OCI-LY7 (cell line): ENCODE data around the gene PODN. TPM values are rescaled to one million over a fixed set of nuclear protein-coding genes. Genes with fewer than 3 reads are reported as not detected.

ENCODE experiments used
- BruUV-seq: library from RNA; stranded (reverse); fragments of 400-500 nt; replicated peaks from 2 replicates; lab custom pipeline; 2021; lab: Mats Ljungman, UMichigan
- CTCF ChIA-PET: fragments of 300-600 bp; sonication (Branson Sonifier 250); formaldehyde crosslinking; loops from one replicate; lab custom pipeline; 2022; ENCODE audit warnings: antibody characterized with exemption; ENCODE audit not compliant: unreplicated experiment; lab: Charles Lee
- POLR2A ChIA-PET: fragments of 300-600 bp; sonication (Branson Sonifier 250); formaldehyde crosslinking; loops from one replicate; lab custom pipeline; 2022; ENCODE audit warnings: antibody characterized with exemption; lab: Charles Lee
- DNase-seq: peaks from one replicate; pipeline ENCODE4 v3.0.0-alpha.2; 2015; ENCODE audit warnings: low spot score
- H2AFZ ChIP-seq: fragments of 200-600 bp; sonication (generic), shearing (Covaris generic); 2 replicates; pipeline ENCODE4 v1.6.1; 2014; ENCODE audit warnings: mild to moderate bottlenecking, antibody characterized with exemption, low read length, moderate library complexity
- H3K27ac ChIP-seq: fragments of 200-600 bp; sonication (generic); 2 replicates; pipeline ENCODE4 v1.5.1; 2014; ENCODE audit warnings: mixed run types, low read depth, mild to moderate bottlenecking, moderate library complexity, low read length, inconsistent platforms; ENCODE audit not compliant: poor library complexity, severe bottlenecking
- H3K36me3 ChIP-seq: fragments of 200-600 bp; sonication (generic); 2 replicates; pipeline ENCODE4 v1.6.1; 2014; ENCODE audit warnings: mild to moderate bottlenecking, antibody characterized with exemption, low read length, moderate library complexity, mixed read lengths; ENCODE audit not compliant: insufficient read depth
- H3K4me1 ChIP-seq: fragments of 200-600 bp; sonication (generic); 2 replicates; pipeline ENCODE4 v1.5.1; 2014; ENCODE audit warnings: mild to moderate bottlenecking, low read length; ENCODE audit not compliant: insufficient read depth, poor library complexity, severe bottlenecking
- H3K4me2 ChIP-seq: fragments of 200-600 bp; sonication (generic); 2 replicates; pipeline ENCODE4 v1.6.1; 2014; ENCODE audit warnings: mild to moderate bottlenecking, low read length
- H3K4me3 ChIP-seq: fragments of 200-600 bp; sonication (generic); 2 replicates; pipeline ENCODE4 v1.5.1; 2014; ENCODE audit warnings: mild to moderate bottlenecking, low read depth, low read length; ENCODE audit not compliant: poor library complexity, severe bottlenecking
- H3K79me2 ChIP-seq: fragments of 200-600 bp; sonication (generic); 2 replicates; pipeline ENCODE4 v1.6.1; 2016; ENCODE audit warnings: low read depth, mild to moderate bottlenecking, low read length, moderate library complexity, mixed read lengths; ENCODE audit not compliant: insufficient read depth
- H3K9me2 ChIP-seq: fragments of 200-600 bp; sonication (generic); 2 replicates; pipeline ENCODE4 v1.6.1; 2016; ENCODE audit warnings: mild to moderate bottlenecking, low read length, mixed read lengths; ENCODE audit not compliant: insufficient read depth
- H3K9me3 ChIP-seq: fragments of 200-600 bp; sonication (generic); 2 replicates; pipeline ENCODE4 v1.6.1; 2014; ENCODE audit warnings: mild to moderate bottlenecking, mixed run types, low read length, mixed read lengths
- H4K20me1 ChIP-seq: fragments of 200-600 bp; sonication (generic); 2 replicates; pipeline ENCODE4 v1.6.1; 2014; ENCODE audit warnings: mild to moderate bottlenecking, antibody characterized with exemption, low read length, moderate library complexity, mixed read lengths; ENCODE audit not compliant: insufficient read depth
- EZH2phosphoT487 ChIP-seq: fragments of 200-600 bp; sonication (generic); IDR thresholded peaks from 2 replicates; pipeline ENCODE4 v1.6.1; 2018; ENCODE audit warnings: low read depth, borderline replicate concordance, mild to moderate bottlenecking, mixed run types, antibody characterized with exemption, low read length, moderate library complexity, mixed read lengths
- intact Hi-C: fragments of 100-400 bp; cut with micrococcal nuclease; formaldehyde crosslinking; loops from one replicate; pipeline ENCODE4 v1.10.0; 2022; ENCODE audit not compliant: unreplicated experiment
- total RNA-seq, 2 experiments: library from RNA; depleted of rRNA in 1 of 2; stranded (reverse); fragments of >200 nt in 1 of 2; shearing (Covaris generic) in 1 of 2; gene quantifications; 2 replicates each; pipeline ENCODE4 v1.2.3, GENCODE V29; 2014 to 2022
- TF ChIP-seq, protein P1 (sequence below): fragments of 200-600 bp; sonication (generic); conservative IDR thresholded peaks from 2 replicates; pipeline ENCODE4 v1.5.1; 2014; ENCODE audit warnings: mild to moderate bottlenecking, antibody characterized with exemption, low read length, moderate library complexity, mixed read lengths

PODN gene
- total RNA-seq, 2 experiments from 2014 or later = not detected

DNA sequence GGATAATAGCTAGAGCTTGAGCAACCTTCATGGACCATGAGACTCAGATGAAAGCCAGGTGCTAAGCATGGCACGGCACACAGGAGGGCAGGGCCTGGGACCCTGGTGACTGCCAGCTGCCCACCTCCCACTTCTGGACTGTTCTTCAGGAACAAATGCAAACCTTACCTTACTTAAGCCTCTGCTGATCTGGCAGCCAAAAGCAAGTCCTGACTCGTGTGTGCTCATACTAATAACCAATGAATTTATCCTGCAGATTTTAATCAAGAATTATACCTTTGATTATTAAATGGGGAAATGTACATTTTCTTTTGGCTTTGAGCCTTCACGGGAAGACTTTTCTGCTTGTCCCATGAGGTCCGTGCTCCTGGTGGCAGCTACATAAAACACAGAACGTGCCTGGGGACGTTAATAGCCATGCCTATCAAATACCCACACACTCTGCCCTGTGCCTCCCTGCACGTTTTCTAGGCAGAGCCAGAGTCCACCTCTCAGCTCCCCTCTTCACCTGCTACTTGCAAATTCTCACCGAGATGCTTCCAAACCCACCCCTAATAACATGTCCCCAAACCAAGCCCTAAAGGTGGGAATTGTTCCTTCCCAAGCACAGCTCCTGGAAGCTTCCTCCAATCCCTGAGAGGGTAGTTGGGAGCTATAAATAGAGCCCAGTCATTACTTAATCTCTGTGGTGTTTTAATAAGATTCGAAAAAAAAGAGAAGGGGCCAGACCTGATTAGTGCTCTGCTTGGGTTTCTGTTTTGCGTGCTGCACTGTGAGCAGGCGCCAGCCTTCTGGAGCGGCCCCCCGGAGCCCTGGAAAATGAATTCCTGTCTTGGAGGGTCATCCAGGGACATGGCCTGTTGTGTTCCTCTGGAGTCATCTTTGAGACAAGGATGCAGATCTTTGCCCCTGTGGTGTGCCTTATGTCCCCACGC lies 46.9 kb downstream of the PODN start:
- Histone ChIP-seq H2AFZ (no peak overlapping the region), H3K9me2 (no peaks in the 10 kb centered on the region), H3K4me1 (no peaks in the 10 kb centered on the region), H3K4me2 (no peak overlapping the region), H3K79me2 (no peaks in the 10 kb centered on the region), H3K36me3 (no peaks in the 10 kb centered on the region), H3K4me3 (no peak overlapping the region), H3K9me3 (no peaks in the 10 kb centered on the region), H3K27ac (no peak overlapping the region), H4K20me1 (no peaks in the 10 kb centered on the region)
- ChIA-PET CTCF (no interaction called here), POLR2A (no interaction called here)
- no TSS peak for BruUV-seq
- TF ChIP-seq, protein P1, sequence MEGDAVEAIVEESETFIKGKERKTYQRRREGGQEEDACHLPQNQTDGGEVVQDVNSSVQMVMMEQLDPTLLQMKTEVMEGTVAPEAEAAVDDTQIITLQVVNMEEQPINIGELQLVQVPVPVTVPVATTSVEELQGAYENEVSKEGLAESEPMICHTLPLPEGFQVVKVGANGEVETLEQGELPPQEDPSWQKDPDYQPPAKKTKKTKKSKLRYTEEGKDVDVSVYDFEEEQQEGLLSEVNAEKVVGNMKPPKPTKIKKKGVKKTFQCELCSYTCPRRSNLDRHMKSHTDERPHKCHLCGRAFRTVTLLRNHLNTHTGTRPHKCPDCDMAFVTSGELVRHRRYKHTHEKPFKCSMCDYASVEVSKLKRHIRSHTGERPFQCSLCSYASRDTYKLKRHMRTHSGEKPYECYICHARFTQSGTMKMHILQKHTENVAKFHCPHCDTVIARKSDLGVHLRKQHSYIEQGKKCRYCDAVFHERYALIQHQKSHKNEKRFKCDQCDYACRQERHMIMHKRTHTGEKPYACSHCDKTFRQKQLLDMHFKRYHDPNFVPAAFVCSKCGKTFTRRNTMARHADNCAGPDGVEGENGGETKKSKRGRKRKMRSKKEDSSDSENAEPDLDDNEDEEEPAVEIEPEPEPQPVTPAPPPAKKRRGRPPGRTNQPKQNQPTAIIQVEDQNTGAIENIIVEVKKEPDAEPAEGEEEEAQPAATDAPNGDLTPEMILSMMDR = no peak
- no peak for TF ChIP-seq EZH2phosphoT487
- intact Hi-C loops = no loop called here
- DNase-seq = no peak

DNA sequence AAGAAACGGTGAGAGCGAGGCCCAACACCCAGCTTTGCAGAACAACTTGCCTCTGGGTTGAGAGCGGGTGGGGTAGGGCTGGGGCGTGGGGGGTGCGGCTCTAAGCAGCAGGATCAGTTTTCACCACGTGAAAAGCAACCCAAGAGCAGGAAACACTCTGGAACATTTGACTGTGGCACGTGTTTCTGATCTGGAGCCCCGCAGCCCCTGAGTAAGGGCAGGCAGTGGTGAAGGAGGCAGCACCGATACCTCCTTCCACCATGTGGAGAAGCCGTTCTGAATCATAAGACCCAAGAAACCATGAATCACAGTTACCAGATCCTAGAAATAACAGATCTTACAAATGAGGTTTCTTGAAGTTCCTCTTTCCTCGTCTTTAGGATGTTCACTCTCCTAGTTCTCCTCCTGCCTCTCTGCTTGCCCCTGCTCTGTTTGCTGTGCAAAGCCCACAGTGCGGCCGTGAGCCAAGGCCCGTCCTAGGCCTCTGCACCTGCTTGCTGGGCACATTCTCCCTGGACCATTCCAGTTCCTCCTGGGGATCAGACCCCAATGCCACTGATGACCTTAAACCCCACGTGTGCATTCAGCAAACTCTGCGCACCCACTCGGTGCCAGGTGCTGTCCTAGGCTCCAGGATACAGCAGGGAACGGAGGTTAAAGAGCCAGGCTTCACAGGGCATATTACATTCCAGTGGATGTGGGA lies 48.5 kb downstream of the PODN start:
- H3K4me2 ChIP-seq = no peak overlapping the region
- intact Hi-C loops = no loop called here
- H3K9me2 ChIP-seq = no peaks in the 10 kb centered on the region
- no peaks in the 10 kb centered on the region for H3K36me3 ChIP-seq
- BruUV-seq = no TSS peak
- no peaks in the 10 kb centered on the region for H4K20me1 ChIP-seq
- H3K27ac ChIP-seq = no peak overlapping the region
- H3K4me1 ChIP-seq = no peaks in the 10 kb centered on the region
- no peak overlapping the region for H2AFZ ChIP-seq
- H3K4me3 ChIP-seq = no peak overlapping the region
- TF ChIP-seq, protein P1 = no peak
- TF ChIP-seq EZH2phosphoT487 = no peak
- H3K79me2 ChIP-seq = no peaks in the 10 kb centered on the region
- POLR2A ChIA-PET = no interaction called here
- CTCF ChIA-PET = no interaction called here
- DNase-seq = no peak
- H3K9me3 ChIP-seq = no peaks in the 10 kb centered on the region
